Lower lobe of right lung (tissue), 2 donors: ENCODE data around the gene IMMP2L. TPM values are rescaled to one million over a fixed set of nuclear protein-coding genes. Genes with fewer than 3 reads are reported as not detected.

Experiments used
- ATAC-seq, 2 donors: fragments of 200-7000 bp; cut with Tn5 transposase; one replicate each; pipeline ENCODE4 v1.9.1; 2020 to 2022; ENCODE audit warnings: mild to moderate bottlenecking in 2 of 2, moderate library complexity in 2 of 2
- DNase-seq: peaks from one replicate; pipeline ENCODE4 v3.0.0-alpha.2; 2020
- H3K27ac ChIP-seq: fragments of 200-600 bp; one replicate; pipeline ENCODE4 v1.8.0; 2022
- H3K27me3 ChIP-seq: fragments of 200-600 bp; one replicate; pipeline ENCODE4 v1.8.0; 2022; ENCODE audit warnings: low read depth
- H3K36me3 ChIP-seq: fragments of 200-600 bp; one replicate; pipeline ENCODE4 v1.8.0; 2022; ENCODE audit warnings: mild to moderate bottlenecking
- H3K4me1 ChIP-seq: fragments of 200-600 bp; one replicate; pipeline ENCODE4 v1.8.0; 2022
- H3K4me3 ChIP-seq: fragments of 200-600 bp; one replicate; pipeline ENCODE4 v1.8.0; 2022; ENCODE audit warnings: mild to moderate bottlenecking
- H3K9me3 ChIP-seq: fragments of 200-600 bp; one replicate; pipeline ENCODE4 v1.8.0; 2022
- CTCF ChIP-seq: fragments of 200-600 bp; IDR thresholded peaks from one replicate; pipeline ENCODE4 v1.8.0; 2022; ENCODE audit warnings: antibody characterized with exemption, mild to moderate bottlenecking
- intact Hi-C: fragments of 100-400 bp; cut with DNase I; formaldehyde crosslinking; loops from one replicate; pipeline ENCODE4 v1.11.0; 2022
- total RNA-seq: library from RNA; stranded (reverse); fragmentation: NEBNext Ultra II Directional; extraction: Animal tissue kit (Norgen Biotek cat#: 25700); gene quantifications from one replicate; pipeline ENCODE4 v1.2.1, GENCODE V29; 2021
- donor health status: DM: no; HTN: yes; CAD: no; lungs with severe emphysema.

IMMP2L gene
- total RNA-seq, 1 donor from 2014 or later = 14.7 TPM

DNA sequence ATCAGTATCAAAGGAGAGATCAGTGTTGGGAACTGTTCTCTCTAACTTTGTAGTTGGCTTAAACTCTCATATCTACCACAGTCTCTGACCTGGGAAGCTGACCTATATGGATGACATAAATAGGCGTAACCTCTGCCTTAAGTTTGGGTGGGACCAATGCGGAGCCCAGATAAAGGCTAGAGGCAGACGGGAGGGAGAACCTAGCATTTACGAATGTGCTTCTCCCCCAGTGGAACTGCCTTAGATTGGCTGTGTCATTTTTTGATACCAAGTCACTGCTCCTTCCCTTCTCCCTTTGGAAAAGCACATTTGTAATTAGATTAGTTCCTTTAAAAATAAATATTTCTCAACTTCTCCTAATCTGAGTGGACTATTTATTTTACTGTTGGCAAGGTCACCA is 495.0 kb downstream of the IMMP2L start:
- no peaks in the 10 kb centered on the region for H3K36me3 ChIP-seq
- no peaks in the 10 kb centered on the region for H3K9me3 ChIP-seq
- intact Hi-C loops = no loop called here
- no peaks in the 10 kb centered on the region for H3K27me3 ChIP-seq
- no peak overlapping the region for H3K27ac ChIP-seq
- DNase-seq (no peak), ATAC-seq (no peak)
- no peak overlapping the region for H3K4me3 ChIP-seq
- H3K4me1 ChIP-seq = no peaks in the 10 kb centered on the region
- no peak for TF ChIP-seq CTCF

- Histone ChIP-seq H3K4me3 (no peak overlapping the region), H3K36me3 (no peaks in the 10 kb centered on the region), H3K27ac (no peak overlapping the region), H3K4me1 (no peaks in the 10 kb centered on the region), H3K9me3 (no peaks in the 10 kb centered on the region), H3K27me3 (no peaks in the 10 kb centered on the region)
- intact Hi-C loops = no loop called here
- no peak for ATAC-seq
- no peak for TF ChIP-seq CTCF
- no peak for DNase-seq
Observed at GRCh38 chr7:111063166-111063565, 499.1 kb downstream of the IMMP2L start.

DNA sequence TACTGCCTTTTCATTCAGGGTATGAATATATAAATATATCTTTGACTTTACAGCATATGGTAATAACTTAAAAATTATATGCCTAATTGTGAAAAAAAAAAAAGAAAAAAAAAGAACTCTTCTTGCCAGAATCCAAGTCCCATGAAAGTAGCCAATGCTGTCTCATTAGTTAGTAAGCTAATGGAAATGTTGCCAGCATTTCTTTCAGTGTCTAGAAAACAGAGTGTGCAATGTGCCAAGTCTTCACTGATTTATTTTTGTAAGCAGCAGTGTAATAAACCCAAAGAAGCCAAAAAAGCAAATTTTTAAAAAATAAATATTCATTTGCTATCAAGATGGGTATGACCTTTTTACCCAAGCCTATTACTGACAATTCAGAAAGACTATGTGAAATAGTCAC is 502.5 kb downstream of the IMMP2L start:
- H3K4me3 ChIP-seq = no peak overlapping the region
- DNase-seq (no peak), ATAC-seq (no peak)
- no peaks in the 10 kb centered on the region for H3K36me3 ChIP-seq
- intact Hi-C loops = no loop called here
- no peaks in the 10 kb centered on the region for H3K9me3 ChIP-seq
- H3K4me1 ChIP-seq = no peaks in the 10 kb centered on the region
- no peak for TF ChIP-seq CTCF
- no peaks in the 10 kb centered on the region for H3K27me3 ChIP-seq
- H3K27ac ChIP-seq = no peak overlapping the region

DNA sequence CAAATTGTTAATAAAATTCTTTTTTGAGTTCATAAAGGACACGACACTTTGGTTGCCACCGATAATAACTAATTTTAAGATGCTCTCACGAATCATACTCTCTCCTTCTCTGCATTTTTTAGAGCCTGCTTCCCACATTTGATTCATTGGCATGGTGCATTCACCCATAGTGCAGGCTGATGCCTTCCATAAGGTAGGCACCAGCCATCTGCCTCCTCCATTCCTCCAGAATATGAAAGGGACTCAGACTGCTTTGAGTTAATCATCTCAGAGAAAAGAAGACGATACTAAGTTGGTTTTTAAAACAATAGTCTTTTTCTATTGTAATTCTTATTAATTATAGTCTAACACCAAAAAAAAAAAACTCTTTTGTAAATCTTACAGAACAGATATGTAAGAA is 505.2 kb downstream of the IMMP2L start:
- H3K27ac ChIP-seq = no peak overlapping the region
- intact Hi-C loops = no loop called here
- DNase-seq (no peak), ATAC-seq (no peak)
- no peak for TF ChIP-seq CTCF
- H3K4me1 ChIP-seq = no peaks in the 10 kb centered on the region
- no peaks in the 10 kb centered on the region for H3K27me3 ChIP-seq
- H3K36me3 ChIP-seq = no peaks in the 10 kb centered on the region
- H3K9me3 ChIP-seq = no peaks in the 10 kb centered on the region
- H3K4me3 ChIP-seq = no peak overlapping the region

- Histone ChIP-seq H3K27ac (no peak overlapping the region), H3K4me3 (no peak overlapping the region), H3K4me1 (no peaks in the 10 kb centered on the region), H3K36me3 (no peaks in the 10 kb centered on the region), H3K27me3 (no peaks in the 10 kb centered on the region), H3K9me3 (no peaks in the 10 kb centered on the region)
- DNase-seq (no peak), ATAC-seq (no peak)
- intact Hi-C loops = no loop called here
- TF ChIP-seq CTCF = no peak
Observed at GRCh38 chr7:111056371-111056770, 505.9 kb downstream of the IMMP2L start.

- DNase-seq (no peak), ATAC-seq (no peak)
- no peak overlapping the region for H3K4me3 ChIP-seq
- H3K27me3 ChIP-seq = no peaks in the 10 kb centered on the region
- TF ChIP-seq CTCF = no peak
- intact Hi-C loops = no loop called here
- no peaks in the 10 kb centered on the region for H3K4me1 ChIP-seq
- H3K27ac ChIP-seq = no peak overlapping the region
- no peaks in the 10 kb centered on the region for H3K9me3 ChIP-seq
- H3K36me3 ChIP-seq = no peaks in the 10 kb centered on the region
Observed at GRCh38 chr7:111053035-111053434, 509.3 kb downstream of the IMMP2L start.
